HEK293 (cell line): Measurements from ENCODE around the gene PPP1CC.

Experiments used
- OSR2 ChIP-seq: fragments of 450-650 bp; formaldehyde crosslinking; IDR thresholded peaks from 2 replicates; pipeline ENCODE4 v1.5.1; 2016; ENCODE audit warnings: missing biosample characterization, missing genetic modification characterization
- ZNF132 ChIP-seq: fragments of 450-650 bp; formaldehyde crosslinking; IDR thresholded peaks from 2 replicates; pipeline ENCODE4 v1.5.1; 2017; ENCODE audit warnings: missing biosample characterization, missing genetic modification characterization, borderline replicate concordance
- ZNF274 ChIP-seq, 2 experiments: fragments of 200-500 bp in 1 of 2; fragments of 450-650 bp in 1 of 2; sonication (Bioruptor generic) in 1 of 2; formaldehyde crosslinking in 1 of 2; IDR thresholded peaks; 2 replicates each; pipeline versions ENCODE4 v1.5.1 to v1.6.1; 2014 to 2016; ENCODE audit warnings: borderline replicate concordance in 1 of 2, inconsistent platforms in 1 of 2, low read length in 1 of 2, missing biosample characterization in 1 of 2, missing genetic modification characterization in 1 of 2
- ZNF302 ChIP-seq: fragments of 450-650 bp; formaldehyde crosslinking; IDR thresholded peaks from 2 replicates; pipeline ENCODE4 v1.5.1; 2016; ENCODE audit warnings: missing biosample characterization, missing genetic modification characterization, low read depth
- ZNF350 ChIP-seq: fragments of 450-650 bp; formaldehyde crosslinking; IDR thresholded peaks from 2 replicates; pipeline ENCODE4 v1.5.0; 2017; ENCODE audit warnings: missing biosample characterization, mild to moderate bottlenecking, missing genetic modification characterization
- ZNF404 ChIP-seq: fragments of 450-650 bp; formaldehyde crosslinking; IDR thresholded peaks from 2 replicates; pipeline ENCODE4 v1.5.1; 2017; ENCODE audit warnings: missing biosample characterization, missing genetic modification characterization
- ZNF560 ChIP-seq: fragments of 450-650 bp; formaldehyde crosslinking; IDR thresholded peaks from 2 replicates; pipeline ENCODE4 v1.5.1; 2017; ENCODE audit warnings: missing biosample characterization, missing genetic modification characterization, borderline replicate concordance
- ZNF791 ChIP-seq: fragments of 450-650 bp; formaldehyde crosslinking; IDR thresholded peaks from 2 replicates; pipeline ENCODE4 v1.5.1; 2016; ENCODE audit warnings: missing biosample characterization, missing genetic modification characterization
- TF ChIP-seq, protein P1 (sequence below): fragments of 450-650 bp; formaldehyde crosslinking; IDR thresholded peaks from 2 replicates; pipeline ENCODE4 v1.5.1; 2016; ENCODE audit warnings: missing biosample characterization, missing genetic modification characterization
- TF ChIP-seq, protein P2 (sequence below): fragments of 450-650 bp; formaldehyde crosslinking; IDR thresholded peaks from 2 replicates; pipeline ENCODE4 v1.5.1; 2017; ENCODE audit warnings: missing biosample characterization, mild to moderate bottlenecking, missing genetic modification characterization, moderate library complexity
- TF ChIP-seq, protein P3 (sequence below): fragments of 450-650 bp; formaldehyde crosslinking; IDR thresholded peaks from 2 replicates; pipeline ENCODE4 v1.5.1; 2016; ENCODE audit warnings: missing biosample characterization, missing genetic modification characterization
- TF ChIP-seq, protein P4 (sequence below): fragments of 450-650 bp; formaldehyde crosslinking; IDR thresholded peaks from 2 replicates; pipeline ENCODE4 v1.5.1; 2016; ENCODE audit warnings: missing biosample characterization, missing genetic modification characterization

DNA sequence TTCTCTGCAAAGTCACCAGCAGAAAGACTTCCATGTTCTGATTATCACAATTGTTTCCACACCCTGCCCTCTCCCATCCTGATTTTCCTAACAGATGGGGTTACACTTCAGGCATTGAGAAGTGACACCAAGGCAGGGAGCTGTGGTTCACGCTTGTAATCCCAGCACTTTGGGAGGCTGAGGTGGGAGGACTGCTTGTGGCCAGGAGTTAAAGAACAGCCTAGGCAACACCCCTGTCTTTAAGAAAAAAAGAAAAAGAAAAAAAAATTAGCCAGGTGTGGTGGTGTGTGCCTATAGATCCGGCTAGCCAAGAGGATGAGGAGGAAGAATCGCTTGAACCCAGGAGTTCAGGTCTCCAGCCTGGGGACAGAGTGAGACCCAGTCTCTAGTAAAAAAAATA, 5.2 kb downstream of the PPP1CC start:
- TF ChIP-seq ZNF132 (tag by site-specific recombination) (no peak), ZNF350 (no peak), ZNF791 (tag by site-specific recombination) (no peak), ZNF404 (no peak), ZNF274 (IDR thresholded peaks at IDR 0.05; ENCODE audit: low read length) (no peak), ZNF274 (tag by site-specific recombination; IDR thresholded peaks at IDR 0.05; ENCODE audit: borderline replicate concordance) (no peak), ZNF302 (tag by site-specific recombination) (no peak), ZNF560 (no peak), OSR2 (tag by site-specific recombination) (no peak)
- TF ChIP-seq, protein P1, sequence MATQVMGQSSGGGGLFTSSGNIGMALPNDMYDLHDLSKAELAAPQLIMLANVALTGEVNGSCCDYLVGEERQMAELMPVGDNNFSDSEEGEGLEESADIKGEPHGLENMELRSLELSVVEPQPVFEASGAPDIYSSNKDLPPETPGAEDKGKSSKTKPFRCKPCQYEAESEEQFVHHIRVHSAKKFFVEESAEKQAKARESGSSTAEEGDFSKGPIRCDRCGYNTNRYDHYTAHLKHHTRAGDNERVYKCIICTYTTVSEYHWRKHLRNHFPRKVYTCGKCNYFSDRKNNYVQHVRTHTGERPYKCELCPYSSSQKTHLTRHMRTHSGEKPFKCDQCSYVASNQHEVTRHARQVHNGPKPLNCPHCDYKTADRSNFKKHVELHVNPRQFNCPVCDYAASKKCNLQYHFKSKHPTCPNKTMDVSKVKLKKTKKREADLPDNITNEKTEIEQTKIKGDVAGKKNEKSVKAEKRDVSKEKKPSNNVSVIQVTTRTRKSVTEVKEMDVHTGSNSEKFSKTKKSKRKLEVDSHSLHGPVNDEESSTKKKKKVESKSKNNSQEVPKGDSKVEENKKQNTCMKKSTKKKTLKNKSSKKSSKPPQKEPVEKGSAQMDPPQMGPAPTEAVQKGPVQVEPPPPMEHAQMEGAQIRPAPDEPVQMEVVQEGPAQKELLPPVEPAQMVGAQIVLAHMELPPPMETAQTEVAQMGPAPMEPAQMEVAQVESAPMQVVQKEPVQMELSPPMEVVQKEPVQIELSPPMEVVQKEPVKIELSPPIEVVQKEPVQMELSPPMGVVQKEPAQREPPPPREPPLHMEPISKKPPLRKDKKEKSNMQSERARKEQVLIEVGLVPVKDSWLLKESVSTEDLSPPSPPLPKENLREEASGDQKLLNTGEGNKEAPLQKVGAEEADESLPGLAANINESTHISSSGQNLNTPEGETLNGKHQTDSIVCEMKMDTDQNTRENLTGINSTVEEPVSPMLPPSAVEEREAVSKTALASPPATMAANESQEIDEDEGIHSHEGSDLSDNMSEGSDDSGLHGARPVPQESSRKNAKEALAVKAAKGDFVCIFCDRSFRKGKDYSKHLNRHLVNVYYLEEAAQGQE (tag by site-specific recombination): no peak
- TF ChIP-seq, protein P2, sequence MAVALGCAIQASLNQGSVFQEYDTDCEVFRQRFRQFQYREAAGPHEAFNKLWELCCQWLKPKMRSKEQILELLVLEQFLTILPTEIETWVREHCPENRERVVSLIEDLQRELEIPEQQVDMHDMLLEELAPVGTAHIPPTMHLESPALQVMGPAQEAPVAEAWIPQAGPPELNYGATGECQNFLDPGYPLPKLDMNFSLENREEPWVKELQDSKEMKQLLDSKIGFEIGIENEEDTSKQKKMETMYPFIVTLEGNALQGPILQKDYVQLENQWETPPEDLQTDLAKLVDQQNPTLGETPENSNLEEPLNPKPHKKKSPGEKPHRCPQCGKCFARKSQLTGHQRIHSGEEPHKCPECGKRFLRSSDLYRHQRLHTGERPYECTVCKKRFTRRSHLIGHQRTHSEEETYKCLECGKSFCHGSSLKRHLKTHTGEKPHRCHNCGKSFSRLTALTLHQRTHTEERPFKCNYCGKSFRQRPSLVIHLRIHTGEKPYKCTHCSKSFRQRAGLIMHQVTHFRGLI (tag by site-specific recombination): no peak
- TF ChIP-seq, protein P3, sequence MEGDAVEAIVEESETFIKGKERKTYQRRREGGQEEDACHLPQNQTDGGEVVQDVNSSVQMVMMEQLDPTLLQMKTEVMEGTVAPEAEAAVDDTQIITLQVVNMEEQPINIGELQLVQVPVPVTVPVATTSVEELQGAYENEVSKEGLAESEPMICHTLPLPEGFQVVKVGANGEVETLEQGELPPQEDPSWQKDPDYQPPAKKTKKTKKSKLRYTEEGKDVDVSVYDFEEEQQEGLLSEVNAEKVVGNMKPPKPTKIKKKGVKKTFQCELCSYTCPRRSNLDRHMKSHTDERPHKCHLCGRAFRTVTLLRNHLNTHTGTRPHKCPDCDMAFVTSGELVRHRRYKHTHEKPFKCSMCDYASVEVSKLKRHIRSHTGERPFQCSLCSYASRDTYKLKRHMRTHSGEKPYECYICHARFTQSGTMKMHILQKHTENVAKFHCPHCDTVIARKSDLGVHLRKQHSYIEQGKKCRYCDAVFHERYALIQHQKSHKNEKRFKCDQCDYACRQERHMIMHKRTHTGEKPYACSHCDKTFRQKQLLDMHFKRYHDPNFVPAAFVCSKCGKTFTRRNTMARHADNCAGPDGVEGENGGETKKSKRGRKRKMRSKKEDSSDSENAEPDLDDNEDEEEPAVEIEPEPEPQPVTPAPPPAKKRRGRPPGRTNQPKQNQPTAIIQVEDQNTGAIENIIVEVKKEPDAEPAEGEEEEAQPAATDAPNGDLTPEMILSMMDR: no peak
- TF ChIP-seq, protein P4, sequence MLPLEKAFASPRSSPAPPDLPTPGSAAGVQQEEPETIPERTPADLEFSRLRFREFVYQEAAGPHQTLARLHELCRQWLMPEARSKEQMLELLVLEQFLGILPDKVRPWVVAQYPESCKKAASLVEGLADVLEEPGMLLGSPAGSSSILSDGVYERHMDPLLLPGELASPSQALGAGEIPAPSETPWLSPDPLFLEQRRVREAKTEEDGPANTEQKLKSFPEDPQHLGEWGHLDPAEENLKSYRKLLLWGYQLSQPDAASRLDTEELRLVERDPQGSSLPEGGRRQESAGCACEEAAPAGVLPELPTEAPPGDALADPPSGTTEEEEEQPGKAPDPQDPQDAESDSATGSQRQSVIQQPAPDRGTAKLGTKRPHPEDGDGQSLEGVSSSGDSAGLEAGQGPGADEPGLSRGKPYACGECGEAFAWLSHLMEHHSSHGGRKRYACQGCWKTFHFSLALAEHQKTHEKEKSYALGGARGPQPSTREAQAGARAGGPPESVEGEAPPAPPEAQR (tag by site-specific recombination): no peak
